GM18909 (cell line): Measurements from ENCODE around the gene OR1J1.

Source experiments
- ATAC-seq: cut with Tn5 transposase; IDR thresholded peaks from one replicate; pipeline ENCODE4 v1.9.1; 2021; ENCODE audit warnings: mild to moderate bottlenecking; ENCODE audit not compliant: unreplicated experiment, poor library complexity

OR1J1 gene

DNA sequence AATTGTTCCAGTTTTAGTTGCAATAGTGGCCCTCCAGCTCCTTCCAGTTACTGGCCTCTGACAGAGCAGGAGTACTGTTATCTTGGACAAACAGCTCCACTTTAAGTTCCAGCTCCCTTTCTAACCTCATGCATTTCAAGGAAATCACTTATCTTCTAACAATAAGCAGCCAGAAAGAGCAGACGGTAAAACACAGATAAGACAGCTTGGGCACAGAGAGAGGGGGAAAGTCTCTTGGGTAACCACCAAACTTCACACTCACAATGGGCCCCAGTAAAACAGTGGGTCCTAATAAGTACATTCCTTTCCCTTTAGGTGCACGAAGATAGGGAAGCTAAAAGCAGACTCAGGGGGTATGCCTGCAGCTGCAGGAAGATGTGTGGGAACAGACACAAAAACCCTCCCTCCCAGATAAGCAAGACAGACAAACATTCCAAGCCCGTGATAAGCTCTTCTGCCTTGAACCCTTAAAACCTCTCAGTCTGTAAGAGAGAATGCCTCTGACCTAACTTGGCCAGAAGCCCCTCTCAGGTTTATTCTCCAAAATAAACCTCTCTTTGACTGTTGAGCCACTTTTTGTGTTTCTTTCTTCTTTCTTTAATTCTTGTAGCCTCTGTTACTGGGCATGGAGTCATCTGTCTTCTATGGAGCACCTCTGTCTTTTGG is 30.8 kb downstream of the OR1J1 start:
- no peak for ATAC-seq

DNA sequence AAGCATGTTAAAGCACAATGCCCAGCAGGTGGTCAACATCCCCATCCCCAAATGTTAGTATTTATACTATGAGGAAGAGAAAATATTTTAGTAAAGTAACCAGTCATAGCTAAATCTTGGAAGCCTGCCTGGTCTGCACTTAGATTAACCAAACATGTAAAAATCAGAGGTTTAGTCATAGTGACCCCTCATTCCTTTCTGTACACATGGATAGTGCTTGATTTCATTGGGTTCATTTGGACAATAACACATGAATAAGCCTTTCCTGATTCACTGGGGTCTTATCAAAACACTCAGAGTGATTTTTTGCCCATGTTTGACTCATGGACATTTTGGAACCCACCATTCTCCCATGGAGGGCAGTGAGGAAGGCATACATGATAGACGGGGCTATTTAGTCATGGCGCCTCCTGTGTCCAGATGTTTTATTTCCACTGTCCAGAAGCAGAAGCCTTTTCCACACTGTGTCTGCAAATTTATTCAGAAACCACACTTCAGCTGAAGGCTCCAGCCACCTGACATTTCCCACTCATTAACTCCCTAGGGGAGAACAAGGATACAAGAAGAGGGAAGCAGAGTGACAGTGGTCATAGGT is 32.5 kb downstream of the OR1J1 start:
- ATAC-seq, result no peak

DNA sequence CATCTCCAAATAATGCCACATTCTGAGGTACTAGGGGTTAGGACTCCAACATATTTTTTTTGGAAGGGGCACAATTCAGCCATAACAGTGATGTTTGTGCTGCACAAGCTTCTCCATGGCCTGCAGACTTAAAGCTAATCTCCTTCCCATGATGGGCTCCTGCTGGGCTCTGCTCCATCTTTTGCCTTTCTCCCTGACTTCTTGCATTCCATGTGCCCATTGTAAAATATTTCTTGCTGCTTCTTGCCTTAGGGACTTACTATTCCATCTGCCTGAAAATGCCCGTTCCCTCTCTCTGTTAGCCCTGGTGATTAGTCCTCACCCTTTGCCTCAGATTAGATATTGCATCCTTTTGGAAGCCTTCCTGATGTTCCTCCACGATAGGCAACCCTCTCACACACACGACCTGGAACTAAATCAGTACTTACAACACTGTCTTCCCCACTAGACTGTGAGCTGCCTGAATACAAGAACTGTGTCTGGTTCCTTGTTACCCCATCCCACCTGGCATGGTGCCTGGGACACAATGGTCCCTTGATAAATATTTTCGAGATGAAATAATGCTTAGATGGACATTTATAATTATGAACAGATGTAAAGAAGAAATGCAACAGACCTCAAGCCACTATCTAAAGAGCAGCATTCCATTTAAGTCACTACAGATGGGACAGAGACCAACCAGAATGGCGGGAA is 33.5 kb downstream of the OR1J1 start:
- ATAC-seq, result no peak

DNA sequence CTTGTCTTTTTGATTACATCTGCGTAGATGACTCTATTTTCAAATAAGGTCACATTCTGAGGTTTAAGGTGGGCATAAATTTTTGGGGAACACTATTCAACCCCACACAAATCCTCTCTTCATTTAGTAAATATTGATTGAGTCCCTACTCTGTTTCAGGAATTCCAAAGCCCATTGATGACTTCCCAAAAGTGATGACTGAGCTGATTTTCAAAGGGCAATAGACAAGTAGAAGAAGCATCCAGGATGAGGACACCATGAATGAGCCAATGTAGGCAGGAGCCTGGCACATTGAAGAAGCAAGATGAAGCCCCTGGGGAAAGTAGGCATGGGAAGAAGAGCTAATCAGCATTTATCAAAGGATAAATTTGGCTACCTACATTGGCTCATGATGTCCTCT is 35.2 kb downstream of the OR1J1 start:
- no peak for ATAC-seq
